HG02884 (cell line): Measurements from ENCODE around the gene CALML6.

Source experiments
- ATAC-seq: cut with Tn5 transposase; IDR thresholded peaks from one replicate; pipeline ENCODE4 v1.9.1; 2021; ENCODE audit warnings: mild to moderate bottlenecking, moderate library complexity; ENCODE audit not compliant: unreplicated experiment

Gene CALML6

DNA sequence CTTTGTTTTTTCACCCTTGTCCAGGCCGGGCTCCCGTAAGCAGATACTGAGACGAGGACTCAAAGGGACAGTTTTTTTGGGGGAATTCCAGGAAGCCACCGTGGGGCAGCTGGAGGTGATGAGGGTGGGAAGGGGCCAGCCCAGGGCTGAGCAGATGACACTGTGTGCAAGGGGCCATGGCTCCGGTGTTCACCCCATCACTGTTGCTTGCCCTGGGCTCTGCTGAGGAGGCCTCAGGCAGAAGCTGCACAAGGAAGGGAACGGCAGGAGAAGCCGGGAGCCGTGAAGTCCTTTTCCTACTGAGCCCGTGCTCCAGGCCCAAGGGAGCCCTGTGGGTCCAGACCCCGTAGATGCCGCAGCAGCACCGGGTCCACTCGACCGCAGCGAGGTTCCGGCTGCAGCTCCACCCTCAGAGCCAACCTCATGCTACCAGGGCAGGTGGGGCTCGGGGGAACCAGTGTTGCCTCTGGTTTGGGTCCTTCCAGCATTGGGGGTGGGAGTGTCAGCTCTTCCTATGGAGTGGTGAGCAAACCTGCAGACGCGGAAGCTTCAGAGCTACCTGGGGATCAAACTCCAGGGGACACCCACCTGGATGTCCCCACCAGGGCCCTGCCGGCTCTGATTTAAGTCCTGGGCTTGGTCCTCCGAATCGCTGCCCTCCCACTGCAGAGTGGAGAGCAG, 4.3 kb upstream of the CALML6 start:
- no peak for ATAC-seq

DNA sequence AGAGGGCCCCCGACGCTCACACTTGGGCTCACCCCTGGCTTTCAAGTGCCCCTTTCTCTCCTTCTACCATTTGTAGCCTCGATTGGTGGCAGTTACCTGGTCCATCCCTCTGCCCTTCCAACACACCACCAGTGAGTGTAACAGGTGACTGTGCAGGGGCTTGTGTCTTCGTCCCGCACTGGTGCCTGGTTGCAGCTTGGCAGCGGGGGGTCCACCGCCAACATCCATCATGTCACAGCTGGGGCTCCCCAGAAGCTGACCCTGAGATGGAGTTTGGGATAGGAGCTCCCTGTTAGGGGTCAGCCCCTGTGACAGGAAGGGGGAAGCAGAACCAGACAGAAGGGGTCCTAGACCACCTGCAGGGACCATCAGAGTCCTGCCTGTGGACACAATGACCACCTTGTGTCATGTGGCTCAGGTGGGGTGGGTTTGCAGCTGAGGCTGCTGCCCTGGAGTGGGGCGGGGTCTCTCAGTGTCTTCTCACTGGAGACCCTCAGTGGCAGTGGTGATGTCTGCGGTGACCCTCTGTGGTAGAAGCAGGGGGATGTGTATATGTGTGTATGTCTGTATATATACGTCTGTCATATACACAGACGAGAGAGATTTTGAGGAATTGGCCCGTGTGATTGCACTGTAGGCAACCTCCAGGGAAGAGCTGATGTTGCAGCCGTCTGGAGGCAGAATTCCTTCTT, 3.6 kb upstream of the CALML6 start:
- ATAC-seq, result no peak

DNA sequence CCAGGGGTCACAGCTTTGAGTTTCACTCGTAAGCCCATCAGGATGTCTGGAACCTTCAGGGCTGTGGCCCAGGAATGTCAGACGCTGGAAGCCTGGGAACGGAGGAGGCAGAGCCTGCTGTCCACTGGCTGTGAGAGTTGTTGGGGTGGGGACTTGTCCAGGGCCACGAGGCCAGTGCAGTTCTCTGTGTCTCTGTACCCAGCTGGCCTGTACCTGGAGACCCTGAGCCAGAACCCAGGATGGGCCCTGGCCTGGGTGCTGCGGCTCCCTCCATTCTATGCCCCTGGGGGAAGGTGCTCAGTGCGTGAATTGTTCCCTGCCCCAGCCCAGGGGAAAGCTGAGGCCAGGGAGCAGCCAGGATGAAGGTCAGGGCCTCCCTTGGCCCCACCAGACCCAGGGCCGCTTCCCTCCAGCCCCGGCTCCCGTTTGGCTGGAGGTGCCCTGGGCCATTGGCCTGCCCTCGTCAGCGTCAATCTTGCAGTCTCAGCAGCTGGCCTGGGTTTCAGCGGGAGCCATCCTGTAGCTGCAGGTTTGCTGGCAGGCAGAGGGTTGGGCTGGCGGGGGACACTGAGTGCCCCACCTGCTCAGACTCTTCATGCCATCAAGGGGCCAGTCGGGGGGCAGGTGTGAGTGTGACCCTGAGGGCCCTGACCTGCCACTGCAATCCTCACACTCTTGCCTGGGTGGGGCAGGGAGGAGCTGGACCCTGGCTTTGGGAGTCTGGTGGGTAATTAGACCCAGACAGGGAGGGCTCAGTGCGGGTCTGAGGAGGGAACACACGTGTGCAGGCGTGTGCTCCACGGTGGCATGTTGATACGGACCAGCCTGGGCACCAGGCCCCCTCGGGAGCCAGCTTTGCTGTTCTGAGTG, 724 bp upstream of the CALML6 start:
- no peak for ATAC-seq

DNA sequence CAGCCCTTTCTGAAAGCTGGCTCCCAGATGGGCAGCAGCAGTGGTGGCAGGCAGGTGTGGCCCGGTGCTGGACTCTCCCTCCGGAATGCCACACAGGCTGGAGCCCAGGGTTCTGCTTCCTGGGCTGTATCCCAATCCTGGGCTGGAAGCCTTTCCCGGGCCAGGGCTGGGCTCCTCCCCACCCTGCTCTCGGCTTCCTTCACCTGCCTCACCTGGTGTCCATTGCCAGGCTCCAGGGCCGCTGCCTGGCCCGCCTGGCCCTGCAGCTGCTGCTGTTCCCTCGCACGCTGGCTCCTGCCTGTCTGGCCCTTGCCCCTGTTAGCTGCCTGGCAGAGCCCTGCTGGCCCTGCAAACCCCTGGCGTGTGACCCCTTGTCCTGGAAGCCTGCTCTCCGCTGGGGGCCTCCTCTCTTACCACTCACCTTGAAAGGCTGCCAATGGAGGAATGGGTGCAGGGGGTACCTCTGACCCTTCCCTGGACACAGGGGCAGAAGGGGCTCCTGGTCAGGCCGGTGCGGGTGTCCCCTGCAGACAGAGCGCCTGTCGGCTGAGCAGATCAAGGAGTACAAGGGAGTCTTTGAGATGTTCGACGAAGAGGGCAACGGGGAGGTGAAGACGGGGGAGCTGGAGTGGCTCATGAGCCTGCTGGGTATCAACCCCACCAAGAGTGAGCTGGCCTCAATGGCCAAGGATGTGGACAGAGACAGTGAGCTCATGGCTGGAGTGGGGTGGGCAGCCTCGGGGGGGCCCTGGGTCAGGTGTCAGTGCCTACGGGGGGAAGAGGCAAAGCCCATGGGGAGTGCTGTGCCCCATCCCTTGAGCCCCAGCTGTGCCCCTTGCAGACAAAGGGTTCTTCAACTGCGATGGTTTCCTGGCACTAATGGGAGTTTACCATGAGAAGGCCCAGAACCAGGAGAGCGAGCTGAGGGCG, 1.1 kb downstream of the CALML6 start:
- no peak for ATAC-seq

DNA sequence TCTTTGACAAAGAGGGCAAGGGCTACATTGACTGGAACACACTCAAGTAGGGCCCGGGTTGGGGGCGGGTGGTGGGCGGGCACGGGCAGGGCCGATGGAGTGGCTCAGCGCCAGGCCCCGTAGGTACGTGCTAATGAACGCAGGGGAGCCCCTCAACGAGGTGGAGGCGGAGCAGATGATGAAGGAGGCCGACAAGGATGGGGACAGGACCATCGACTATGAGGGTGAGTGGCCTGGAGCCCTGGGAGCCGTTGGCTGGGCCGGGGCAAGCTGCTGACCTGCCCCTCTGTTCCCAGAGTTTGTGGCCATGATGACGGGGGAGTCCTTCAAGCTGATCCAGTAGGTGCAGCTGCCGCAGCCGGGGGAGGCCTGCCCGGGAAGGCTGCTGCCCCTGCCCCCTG, 1.8 kb downstream of the CALML6 start:
- ATAC-seq, result no peak

DNA sequence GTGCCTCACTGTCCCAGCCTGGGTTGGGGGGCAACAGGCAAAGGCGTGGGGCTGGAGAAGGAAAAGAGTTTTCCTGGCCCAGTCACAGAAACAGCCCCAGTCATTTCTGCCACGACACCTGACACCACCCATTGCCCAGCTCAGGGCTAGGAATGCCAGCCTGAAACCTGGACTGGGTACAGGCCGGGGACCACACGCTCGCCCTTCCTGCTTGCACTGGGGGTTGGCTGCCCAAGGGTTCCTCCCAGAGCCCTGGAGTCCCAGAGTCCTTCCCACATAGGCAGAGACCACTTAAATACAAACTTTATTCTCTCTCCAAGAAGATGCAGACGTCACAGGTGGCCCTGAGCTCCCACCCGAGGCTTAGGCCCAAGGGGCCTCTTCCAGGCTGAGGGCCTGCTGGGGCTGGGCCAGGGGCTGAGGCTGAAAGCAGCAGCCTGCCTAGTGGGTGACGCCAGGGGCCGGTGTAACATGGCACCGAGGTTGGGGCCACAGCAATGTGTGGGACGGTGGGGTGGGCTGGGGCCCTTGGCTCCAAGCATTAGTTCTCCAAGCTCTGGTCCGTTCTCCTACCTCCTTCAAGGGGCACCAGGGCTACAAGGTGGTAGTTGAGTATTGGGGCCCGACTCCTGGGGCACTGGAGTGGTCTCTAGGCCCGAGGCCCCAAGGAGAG, 2.4 kb downstream of the CALML6 start:
- ATAC-seq, result no peak

DNA sequence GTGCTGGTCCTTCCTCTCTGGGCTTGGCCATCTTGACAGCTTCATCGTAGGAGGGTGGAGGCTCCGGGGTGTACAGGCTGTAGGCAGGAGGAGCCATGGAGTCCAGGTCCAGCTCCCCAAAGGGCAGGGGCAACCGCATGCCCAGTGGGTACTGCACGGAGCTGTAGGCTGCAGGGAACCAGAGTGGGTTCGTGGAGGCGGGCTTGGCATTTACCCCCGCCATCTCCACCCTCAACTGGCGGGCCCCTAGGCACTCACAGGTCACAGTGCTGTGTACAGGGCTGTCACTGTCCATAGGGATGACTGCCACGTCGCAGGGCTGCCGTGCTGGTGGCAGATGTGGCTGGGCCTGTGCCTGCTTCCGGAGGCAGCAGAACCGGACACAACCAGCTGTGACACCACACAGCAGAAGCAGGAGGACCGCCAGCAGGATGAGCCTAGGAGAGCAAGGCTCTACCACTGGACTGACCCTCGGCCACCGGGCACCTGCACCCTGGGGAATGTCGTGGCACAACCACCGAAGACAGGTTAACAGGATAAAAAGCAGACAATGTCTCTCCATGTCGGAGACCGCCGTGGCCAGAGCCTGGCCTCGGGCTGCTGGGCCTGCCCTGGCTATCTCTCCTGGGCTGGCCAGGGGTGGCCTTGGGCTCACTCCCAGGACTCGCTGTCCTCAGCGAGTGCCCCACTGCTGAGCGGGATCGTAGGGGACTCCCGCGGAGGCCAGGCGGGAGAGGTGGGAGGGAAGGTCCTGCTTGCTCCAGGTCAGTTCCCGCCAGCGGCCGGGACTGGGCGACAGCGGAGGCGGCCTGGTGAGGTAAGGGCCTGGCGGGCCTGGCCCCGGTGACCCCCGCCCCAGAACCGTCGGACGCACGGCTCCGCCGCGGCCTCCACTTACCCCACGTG, 3.2 kb downstream of the CALML6 start:
- no peak for ATAC-seq

DNA sequence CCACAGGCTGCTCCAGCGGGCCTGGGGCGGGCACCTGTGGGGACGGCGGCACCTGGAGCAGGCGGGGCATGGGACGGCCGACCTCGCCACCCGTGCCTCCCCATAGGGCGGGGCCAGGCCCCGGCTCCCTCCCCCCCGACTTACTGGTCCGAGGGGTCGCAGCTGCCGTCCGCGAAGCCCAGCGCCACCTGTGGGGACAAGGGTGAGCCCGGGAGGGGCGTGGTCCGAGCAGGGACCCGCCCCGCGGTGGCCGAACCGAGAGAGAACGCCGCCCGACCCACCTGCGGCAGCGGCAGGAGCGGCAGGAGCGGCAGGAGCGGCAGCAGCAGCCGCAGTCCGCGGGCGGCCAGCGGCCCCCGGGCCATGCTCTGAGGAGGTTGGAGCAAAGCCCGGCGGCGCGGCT, 3.8 kb downstream of the CALML6 start, which contains the start of gene TMEM52:
Gene TMEM52, minus strand, starts transcription at position 379 of the 403 bp plus-strand sequence. Its CDS starts 14 bp downstream, at position 365.
- ATAC-seq, result peak; percentile 23

DNA sequence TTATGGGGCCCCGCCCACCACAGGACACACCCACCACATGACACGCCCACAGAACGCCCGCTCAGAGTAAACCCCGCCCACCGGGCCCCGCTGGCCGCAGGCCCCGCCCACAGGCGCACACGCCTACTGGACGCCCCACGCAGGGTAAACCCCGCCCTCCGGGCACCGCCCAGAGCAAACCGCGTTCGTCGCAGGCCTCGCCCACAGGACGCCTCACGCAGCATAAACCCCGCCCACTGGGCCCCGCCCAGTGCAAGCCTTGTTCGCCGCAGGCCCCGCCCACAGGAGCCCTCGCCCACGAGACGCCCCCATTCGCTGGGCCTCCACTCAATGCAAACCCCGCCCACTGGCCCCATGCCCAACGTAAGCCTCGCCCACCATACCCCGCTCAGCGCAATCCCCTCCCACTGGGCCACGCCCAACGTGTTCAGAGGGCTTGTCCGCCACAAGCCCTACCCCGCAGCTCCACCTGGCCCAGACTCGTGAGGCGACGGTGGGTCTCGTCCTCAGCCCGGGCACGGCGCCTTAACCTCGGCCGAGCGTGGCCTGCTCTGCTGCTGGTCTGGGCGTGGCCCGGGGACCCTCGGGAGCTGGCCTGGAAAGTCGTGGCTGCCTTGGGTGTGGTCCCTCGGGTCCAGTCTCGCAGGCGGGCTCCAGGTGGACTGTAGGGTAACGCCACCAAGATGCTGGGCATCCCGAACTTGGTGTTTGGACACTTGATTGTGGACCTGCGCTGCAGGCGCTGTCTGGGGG, 4.4 kb downstream of the CALML6 start:
- peak; percentile 71 for ATAC-seq

DNA sequence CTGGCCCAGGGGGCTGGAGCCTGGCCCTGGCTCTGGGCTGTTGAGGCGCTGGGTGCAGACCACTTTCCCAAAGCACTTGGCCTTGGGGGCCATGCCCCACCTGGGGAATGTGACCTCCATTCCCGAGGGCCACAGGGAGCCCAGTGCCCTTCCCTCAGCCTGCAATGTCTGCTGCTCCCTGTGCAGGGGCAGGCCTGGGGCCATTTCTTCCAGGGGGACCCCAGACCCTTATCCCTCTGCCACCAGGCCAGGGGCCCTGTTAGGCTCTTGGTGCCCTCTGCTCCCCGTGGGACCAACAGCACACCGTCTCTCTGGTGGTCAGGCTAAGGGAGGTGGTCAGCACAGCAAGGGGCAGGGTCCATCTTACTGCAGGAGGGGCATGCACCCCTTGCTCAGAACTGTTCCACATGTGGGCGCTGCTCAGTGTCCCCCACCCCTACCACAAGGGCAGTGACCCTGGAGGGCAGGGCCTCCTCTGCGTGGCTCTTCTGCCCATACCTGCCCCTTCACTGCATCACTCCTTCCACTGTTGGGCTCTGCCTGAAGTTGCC, 5.1 kb downstream of the CALML6 start:
- no peak for ATAC-seq

DNA sequence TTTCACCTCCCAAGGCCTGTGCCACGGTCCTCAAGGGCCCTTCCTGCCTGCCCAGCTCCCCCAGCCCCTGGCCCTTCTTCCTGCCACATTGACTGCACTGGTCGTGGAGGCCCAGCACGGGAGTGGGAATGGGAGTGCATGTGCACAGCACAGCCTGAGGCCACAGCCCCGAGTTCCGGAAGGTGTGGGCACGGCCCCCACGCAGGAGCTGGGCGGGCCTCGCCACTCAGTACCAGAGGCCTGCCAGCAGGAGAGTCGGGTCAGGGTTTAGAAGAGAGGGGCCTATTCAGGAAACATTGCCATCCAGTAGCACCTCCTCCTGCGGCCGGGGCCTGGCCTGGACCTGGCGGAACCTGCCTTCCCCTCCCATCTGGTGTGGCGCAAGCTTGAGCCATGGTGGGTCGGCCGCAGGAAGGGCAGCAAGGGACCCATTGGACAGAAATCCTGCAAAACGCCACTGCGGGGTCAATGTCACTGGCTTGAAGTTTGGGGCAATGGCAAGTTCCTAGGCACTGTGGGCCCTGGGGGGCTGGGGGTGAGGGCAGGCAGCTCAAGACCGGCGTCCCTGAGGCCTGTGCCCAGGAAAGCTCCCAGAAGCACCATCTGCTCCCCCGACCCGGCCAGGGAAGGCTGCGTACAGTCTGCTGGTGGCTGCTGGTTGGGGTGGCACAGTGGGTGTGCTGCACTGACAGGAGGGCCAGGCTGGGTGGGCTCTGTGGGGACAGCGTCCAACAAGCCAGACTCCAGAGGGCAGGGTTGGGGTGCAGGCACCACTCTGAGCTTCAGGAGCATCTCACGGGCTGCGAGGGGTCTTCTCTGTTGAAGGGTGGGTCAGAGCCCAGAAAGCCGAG, 5.8 kb downstream of the CALML6 start:
- no peak for ATAC-seq

DNA sequence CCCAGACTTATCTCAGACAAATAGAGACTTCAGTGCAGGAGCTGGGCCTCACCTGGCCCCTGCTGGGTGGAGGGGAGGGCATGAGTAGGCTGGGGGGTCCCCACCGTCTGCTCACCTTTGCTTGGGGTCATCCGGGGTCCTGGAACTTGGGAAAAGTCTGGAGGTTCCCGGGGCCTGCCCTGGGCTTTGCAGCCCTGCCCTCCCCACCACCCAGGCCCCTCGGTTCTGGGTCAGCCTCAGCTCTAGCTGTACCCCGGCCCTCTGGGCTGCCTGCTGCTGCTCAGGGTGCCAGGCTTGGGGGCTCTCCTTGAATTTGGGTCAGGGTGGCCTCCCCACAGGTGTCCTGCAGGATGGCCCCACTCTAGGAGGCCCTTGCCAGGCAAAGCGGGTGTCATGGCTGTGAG, 6.4 kb downstream of the CALML6 start:
- ATAC-seq, result no peak

DNA sequence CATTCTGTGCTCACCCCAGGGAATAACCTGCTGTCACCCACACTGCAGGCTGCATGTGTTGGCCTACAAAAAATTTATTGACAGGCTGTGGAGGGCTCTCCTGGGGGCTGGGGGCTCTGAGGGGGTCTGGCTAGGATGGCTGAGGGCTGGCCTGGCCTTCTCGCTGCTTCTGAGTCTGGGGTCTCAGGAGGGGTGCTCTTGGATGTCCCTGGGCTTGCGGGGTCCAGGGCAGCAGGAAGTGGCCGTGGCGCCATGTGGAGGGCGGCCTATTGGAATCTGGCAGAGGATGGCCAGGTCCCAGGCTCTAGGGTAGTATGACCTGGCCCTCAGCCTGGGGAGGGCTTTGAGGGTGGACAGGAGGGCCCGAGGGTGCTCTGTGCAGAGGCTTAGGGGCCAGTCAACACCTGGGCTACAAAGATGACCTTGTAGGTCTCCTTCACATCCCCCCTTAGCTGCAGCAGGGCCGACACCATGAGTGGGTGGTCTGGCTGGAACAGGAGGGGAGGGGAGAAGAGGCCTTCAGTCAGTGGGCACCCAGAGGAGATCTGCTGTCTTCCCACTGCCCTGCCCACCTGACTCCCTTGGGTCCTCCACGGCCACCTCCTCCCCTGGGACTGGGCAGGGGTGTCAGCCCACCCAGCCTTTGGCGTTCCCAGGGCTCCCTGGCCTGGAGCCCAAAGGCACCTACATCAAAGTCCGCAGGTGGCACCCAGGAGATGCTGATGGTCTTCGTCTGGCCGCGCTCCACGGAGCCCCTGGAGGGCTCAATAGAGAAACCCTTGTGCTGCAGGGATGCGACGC, 7.0 kb downstream of the CALML6 start:
- ATAC-seq, result no peak

DNA sequence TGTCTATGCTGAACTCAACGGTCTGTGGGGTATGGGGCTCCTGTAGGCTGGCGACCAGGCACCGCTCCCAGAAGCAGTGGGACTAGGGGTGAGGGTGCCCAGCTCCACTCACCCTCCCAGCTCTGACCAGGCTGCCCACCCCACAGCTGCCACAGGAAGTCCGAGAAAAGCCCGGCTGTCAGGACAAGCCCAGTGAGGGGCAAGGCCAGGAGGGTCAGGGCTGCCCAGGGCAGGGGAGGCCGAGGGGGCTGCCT, 7.6 kb downstream of the CALML6 start:
- no peak for ATAC-seq

DNA sequence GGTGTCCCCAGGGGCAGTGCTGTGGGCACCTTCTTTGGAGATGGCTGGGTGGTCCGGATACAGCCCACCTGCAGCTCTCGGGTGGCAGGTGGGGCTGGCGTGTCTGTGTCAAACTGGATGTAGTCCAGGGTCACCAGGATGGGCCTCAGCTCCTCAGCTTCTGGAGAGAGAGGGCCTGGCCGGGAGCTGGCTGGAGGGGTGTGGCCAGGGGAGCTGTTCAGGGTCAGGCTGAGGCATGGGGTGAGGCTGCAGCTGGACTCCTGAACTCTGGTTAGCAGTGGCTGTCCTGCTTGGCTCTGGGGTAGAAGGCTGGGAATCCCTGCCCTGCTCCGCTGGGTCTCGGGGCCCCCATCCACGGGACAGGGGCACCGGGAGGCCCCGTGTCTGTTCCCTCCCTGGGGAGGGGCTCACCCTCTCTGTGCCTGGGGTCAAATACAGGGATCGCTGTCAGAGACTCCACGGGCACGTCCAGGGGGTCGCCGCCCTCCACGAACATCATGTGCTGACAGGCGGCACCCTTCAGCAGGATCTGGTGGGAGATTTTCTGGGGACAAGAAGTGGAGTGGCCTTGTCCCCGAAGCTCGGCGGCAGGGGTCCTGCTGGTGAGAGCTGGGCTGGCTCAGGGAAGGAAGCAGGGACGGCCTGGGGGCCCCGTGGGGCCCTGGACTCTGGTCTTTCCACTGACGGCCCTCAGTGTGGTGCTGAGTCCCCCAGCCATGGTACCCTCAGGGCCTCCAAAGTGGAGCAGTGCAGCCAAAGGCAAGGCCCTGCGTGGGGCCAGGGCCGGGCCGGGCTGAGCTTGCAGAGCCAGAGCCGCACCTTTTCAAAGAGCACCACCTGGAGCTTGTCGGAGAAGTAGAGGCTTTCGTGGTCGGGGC, 8.1 kb downstream of the CALML6 start:
- ATAC-seq, result no peak

DNA sequence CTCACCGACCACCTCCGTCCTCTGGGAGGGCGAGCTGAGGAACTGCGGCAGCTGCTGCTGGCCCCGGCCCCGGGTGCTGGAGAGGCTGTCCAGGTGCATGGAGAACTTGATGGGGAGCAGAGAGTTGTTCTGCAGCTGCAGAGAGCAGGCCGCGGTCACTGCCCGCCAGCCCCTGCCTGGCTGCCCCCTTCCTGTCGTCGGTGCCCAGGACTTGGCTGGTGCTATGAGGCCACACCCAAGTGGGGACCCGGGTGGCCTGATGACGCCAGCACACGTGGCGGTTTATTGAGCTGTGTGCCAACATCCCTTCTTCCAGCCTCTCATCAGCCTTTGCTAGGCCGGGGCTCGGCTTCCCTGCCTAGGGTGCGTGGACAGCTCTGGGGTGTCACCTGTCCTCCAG, 9.3 kb downstream of the CALML6 start:
- no peak for ATAC-seq
